Measurements from ENCODE around the gene MAML3. TPM values are rescaled to one million over a fixed set of nuclear protein-coding genes. Genes with fewer than 3 reads are reported as not detected.

Gene MAML3
- total RNA-seq, 1 donor from 2014 or later: 18.7 TPM

DNA sequence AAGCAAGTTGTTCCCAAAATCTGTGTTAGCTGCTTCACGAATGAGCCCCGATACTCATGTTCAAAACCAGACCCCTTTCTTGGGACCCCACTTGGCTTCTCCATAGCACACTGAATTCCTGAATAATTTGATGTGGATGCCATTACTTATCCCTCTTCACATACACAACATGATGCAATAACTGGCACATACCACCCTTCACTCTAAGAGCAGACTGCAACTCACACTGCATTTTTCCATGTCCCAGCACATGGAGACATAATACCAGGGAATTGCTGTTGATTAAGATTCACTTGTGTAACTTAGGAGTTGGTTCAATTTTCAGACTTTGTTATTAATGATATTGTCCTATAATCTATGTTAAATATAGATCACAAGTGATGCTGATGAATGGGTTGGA lies 213.4 kb downstream of the MAML3 start:
- DNase-seq (ENCODE audit: extremely low read depth, low read depth, low spot score): no peak

DNA sequence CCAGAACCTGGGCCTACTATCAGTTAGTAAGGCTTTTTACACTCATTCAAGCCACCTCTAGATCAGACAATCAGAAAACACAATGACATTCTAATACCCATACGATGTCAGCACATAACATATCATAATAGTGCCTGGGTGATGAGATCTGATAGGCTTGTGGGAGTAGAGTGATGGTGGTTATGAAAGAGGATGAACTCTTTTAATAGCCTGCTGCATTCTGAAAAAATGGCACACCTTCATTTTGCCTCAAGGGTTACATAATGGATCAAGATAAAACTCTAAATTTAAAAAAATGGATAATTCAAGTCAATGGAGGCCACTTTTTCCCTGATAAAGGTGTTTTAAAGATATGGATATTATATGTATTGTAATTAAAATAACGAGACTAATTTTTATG lies 215.6 kb downstream of the MAML3 start:
- DNase-seq (ENCODE audit: extremely low read depth, low read depth, low spot score): no peak

DNA sequence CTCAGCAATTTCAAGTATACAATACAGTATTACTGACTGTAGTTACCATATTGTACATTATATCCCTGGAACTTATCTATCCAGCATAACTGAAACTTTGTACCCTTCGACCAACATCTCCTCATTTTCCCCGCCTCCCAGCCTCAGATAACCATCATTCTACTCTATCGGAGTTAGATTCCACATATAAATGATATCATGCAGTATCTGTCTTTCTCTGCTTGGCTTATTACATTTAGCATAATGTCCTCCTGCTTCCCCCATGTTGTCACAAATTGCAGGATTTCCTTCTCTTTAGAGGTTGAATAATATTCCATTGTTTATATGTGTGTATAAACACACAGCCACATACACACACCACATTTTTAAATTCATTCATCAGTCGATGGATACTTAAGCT lies 218.1 kb downstream of the MAML3 start:
- DNase-seq (ENCODE audit: extremely low read depth, low read depth, low spot score): no peak

DNA sequence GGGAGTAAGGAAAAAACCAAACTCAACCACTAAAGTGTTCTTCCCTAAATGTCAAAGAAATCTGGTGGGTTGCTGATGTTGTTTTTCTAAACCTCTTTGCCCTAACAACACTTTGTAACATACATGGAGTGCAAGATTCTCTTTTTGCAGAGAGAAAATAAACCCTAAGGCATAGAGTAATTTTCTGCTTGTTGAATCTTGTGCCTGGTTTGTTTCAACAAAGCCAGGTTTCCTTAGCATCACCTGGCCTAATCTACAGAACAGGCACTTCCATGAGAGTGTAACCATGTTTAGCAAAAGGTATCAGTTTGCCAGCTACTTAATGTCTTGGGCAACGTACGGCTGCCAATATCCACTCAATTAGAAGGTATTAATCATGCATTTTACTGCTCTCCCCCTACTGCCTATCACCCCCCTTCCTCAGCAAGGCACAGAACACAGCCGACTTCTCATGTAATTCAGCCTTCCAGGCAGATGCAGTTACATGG lies 219.2 kb downstream of the MAML3 start:
- no peak for DNase-seq (ENCODE audit: extremely low read depth, low read depth, low spot score)

DNA sequence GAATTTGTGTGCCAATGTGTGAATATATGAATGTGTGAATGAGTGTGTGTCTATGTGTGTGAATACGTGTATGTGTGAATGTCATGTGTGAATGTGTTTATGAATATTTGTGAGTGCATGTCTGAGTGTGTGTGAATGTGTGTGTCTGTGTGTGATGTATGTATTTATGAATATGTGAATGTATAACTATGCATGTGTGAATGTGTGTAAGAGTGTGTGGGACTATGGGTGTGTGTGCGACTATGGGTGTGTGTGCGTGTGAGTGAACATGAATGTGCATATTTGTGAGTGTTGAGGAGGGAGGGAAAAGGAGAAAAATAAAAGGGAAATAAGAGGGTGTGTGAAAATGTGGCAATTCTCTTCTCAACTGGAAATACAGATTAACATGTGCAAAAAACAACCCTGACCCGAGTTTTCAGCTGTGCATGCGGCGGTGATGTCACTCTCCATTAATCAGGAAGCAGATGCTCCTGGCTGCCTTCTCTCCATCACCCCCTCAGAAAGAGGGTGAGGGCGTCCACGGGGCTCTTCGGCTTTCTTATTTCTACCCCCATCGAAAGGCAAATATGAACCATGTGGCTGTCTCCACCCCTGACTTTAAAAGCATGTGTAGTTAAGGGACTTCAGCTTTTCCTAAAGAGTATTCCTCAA lies 219.8 kb downstream of the MAML3 start:
- DNase-seq (ENCODE audit: extremely low read depth, low read depth, low spot score): no peak

DNA sequence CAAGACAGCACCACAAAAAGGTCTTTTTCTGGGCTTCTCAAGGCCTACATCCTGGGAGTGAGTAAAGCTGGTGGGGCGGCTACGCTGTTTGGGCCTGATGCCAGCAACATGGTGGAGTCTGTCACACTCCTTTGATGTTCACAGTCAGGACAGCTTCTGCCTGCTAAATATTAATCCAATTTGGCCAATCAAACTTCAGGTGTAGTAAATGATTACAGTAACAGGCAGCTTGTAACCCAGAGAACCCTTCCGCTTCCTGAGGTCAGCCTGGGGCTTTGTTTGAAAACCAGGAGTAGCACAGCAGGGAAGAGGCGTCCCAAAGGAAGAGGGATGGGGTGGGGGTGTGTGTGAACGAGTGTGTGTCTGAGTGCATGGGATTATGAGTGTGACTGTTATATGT lies 220.4 kb downstream of the MAML3 start:
- DNase-seq (ENCODE audit: extremely low read depth, low read depth, low spot score): no peak

DNA sequence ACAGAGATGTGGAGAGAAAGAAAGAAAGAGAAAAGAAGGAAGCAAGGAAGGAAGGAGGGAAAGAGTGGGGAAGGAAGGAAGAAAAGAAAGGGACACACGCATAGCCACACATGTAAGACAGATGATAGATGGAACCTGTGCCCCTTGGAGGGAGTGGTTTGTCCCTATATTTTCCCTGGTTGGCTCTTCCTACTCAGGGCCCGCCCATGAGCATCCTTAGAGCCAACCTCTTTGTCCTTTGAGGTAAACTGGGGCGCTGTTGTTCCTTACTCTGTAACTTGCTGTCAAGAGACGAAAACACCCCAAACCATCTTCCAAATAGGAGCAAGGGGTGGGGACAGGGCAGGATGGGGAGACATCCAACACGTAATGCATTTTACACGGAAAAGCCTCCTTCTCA lies 220.9 kb downstream of the MAML3 start:
- DNase-seq (ENCODE audit: extremely low read depth, low read depth, low spot score): no peak

DNA sequence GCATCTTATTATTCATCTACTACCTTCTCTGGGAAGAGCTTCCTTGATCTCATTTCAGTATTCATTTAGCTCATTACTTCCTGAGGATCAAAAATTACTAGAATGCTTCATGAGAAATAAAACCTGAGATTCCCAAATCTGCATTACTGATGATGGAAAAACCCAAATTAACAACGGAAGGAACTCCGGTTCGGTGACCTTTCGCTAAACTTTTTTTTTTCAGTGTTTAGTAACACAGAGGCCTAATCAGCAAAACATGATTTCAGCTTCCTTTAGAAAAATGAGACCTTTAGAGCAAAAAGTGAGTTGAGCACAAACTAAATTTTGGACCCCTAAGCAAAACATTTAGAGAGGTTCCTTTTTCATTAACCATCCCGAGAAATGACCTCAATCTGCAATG lies 229.2 kb downstream of the MAML3 start:
- DNase-seq (ENCODE audit: extremely low read depth, low read depth, low spot score): no peak

DNA sequence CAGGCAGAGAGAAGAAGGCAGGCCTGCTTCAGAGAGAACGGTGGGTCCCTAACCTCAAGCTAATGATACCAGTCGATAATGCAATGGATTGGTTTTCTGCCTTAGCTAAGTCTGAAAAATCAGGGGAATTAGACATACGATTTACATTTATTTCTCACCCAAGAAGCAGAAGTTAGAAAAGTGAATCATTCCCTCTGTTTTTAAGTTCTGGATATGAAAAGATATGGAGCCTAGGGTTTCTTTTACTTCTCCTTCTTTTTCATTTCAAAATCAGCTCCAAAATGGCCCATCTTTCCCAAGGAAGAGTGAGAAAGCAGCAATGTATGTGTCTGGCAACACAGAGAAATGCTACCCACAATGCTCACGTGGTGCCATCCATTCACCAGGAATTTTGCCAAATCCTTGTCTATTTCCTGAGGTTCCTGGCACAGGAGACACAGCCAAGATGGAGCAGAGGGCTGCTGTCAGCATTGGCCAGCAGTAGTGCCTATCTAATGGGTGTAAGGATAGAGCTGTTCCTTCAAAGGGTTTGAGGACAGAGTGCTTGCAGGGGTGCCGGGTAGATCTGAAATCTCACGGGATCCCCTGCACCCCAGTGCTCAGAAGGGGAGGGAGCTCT lies 231.5 kb downstream of the MAML3 start:
- DNase-seq (ENCODE audit: extremely low read depth, low read depth, low spot score): no peak

DNA sequence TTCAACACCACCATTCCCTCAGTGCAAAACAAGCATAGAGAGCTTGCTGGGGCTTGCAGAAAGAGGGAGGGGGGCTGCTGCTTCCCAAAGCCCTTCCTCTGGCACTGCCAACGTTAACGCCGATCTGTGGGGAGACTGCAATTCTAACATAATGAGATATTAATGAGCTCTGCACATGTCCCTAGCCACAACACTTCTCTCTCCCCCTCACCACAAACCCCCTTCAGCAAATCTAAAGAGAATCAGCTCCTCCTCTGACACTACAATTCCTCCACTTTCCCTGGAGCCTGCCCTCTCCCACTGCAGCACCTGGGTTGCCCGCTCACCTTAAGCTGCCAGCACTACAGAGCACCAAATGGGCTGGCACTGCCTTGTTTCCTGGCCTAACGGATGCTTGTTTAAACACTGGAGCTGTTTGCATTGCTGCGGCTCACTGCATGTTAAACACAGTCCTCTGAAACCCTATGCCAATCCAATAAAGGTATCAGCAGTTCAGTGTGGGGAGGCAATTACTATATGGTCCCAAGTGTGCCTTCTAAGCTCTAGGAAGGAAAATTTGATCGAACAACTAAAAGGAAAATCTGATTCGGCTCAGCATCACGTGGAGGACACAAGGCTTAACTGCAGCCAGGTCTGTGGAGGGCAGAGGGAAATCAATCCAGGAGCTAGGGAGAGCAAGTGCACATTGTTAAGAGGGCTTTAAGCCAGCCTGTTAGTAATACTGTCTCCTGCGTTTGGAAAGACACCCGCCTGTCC lies 232.4 kb downstream of the MAML3 start:
- DNase-seq (ENCODE audit: extremely low read depth, low read depth, low spot score): no peak

DNA sequence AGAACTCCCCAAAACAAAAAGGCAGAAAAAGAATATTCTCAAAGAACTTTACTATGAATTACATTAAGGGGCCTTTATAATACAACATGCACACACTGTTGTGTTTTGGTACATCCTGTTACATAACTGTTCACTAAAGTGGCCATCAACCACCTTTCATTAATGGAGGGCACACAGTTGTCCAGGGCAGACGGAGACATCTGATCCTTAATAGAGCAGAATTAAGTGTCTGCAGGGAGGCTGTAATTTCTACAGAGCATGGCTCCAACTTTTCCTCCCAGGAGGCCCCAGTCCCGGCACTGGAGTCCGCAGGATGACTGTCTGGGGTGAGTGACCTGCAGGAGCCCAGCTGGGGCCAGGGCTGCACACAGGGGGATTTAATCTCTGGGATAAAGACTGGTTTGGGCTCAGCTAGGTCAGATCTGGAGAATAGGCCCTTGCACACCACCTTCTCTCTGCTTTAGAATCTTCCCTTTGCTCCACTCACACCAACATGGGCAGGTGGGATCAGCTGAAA lies 233.4 kb downstream of the MAML3 start:
- no peak for DNase-seq (ENCODE audit: extremely low read depth, low read depth, low spot score)

DNA sequence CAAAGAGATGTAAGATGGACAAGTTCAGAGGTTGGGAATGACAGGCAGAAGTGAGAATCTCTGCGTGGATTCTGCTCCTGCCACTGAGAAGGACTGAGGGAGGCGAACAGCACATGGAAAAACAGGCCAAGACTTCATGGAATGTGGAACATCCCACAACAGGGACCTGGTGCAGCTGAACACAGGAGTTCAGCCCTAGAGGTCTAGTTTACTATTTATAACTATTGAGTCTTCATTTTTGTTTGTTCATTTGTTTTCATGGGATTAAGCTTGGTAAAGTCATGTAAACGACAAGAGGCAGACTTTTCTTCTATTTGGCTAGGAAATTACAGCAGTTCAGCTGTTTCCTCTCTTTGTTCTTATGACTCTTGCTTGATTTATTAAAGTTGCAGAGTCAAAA lies 234.5 kb downstream of the MAML3 start:
- DNase-seq (ENCODE audit: extremely low read depth, low read depth, low spot score): peak; percentile 83

DNA sequence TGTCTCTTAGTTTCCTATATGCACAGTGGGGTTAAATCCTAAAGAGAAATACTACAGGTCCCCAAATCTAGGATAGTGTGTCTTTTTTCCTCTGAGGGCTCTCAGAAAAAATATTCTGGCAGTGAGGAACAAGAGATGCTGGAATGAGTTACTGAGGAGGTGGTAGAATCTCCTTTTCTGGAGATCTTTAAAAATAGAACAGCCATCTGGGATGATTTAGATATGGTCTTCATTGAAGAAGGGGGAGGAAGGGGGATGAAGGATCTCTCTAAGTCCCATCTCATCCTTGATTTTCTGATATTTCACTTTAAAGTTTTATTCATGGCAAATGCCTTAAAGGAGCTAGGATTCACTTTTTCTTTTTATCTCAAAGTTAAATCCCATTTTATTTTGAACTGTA lies 235.0 kb downstream of the MAML3 start:
- DNase-seq (ENCODE audit: extremely low read depth, low read depth, low spot score): no peak

DNA sequence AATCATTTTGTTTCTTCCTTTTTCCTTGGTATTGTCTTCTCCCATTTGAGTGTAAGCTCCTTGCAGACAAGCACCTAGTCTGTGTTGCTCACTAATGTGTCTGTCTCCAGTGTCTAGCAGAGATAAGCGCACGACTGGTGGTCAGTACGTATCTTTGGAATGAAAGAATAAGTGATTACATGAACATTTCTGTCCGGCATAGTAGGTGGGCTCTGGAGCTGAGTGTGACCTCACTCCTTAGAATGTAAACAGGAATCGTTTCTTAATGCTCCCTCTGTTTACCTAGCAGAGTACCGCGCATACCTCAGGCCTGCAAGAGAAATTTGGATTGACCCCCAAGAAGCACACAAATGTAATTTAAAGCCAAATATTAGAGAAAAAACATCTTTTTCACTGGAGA lies 235.4 kb downstream of the MAML3 start:
- no peak for DNase-seq (ENCODE audit: extremely low read depth, low read depth, low spot score)

DNA sequence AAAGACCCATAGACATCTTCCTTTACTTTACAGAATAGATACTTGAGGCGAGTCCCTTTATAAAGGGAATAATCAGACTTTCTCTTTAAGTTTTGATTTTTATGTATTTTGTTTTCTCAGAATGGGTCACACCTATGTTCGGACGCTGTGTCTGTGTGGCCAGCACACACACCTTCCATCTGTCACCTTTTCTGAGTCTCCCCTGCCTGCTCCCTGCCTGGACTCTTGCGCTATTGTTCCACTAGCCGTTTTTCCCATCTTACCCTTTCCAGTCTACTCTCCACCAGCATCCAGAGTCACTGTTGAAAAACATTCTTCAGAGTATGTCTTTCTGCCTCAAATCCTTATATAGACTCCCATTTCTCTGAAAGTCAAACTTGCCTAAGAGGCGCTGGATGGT lies 236.1 kb downstream of the MAML3 start:
- DNase-seq (ENCODE audit: extremely low read depth, low read depth, low spot score): no peak

DNA sequence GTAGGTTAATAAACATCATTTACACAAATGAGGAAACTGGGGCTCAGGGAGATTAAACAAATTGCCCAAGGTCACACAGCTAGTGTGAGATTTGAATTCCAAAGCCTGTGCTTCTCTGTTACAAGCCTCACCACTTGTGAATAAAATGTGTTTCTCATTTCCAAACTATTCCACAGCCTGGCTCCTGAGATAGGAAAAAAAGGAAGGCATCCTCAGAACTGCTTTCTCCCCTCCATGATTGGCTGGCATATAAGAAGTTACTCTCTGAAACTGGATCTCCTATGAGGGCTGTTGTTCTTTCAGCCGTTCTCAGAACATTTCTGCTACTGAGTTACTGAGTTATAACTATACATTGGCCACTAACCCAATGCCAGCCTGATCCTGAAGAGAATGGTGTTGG lies 237.9 kb downstream of the MAML3 start:
- no peak for DNase-seq (ENCODE audit: extremely low read depth, low read depth, low spot score)

DNA sequence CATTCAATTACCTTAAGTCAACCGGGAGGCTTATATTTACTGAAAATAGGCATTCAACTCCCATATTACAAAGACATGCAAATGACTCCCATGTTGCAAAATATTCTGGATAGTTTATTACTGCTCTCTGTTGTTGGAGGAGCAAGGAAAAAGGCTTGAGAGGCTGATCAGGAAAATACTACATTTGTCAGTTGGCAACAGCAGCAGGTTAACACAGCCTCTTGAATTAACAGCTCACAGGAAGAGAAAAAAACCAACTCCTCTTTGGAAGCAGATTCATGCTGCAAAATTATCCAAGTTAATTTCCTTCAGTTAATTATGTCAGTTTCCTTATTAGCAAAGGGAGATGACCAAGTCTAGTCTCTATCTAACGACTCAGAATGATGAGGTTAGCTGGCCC lies 238.9 kb downstream of the MAML3 start:
- DNase-seq (ENCODE audit: extremely low read depth, low read depth, low spot score): no peak

DNA sequence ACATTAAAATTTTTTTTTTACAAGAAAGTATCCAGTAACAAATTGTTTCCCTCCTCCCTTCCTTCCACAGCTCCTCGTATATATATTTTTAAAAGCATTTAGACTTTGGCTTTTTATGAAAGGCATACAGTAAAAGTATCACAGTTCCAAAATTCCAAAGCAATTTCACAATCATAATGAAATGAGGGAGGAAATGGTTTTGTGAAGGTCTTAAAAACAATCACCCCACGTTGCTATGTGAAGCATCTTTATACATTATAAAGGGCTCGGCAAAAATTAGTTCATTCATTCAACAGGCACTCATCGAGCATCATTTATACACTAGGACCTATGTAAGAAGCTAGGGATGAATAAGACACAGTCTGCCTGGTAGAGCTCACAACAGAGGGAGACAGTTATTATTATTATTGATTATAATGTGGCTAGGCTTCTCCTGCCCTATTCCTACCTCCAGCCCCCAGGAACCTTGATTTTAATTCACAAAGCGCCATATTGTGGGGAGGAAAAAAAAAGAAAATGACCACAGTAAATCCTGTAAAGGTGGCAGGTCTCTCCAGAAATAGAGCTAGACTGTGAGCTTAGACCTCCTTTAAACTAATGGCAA lies 239.9 kb downstream of the MAML3 start:
- no peak for DNase-seq (ENCODE audit: extremely low read depth, low read depth, low spot score)

DNA sequence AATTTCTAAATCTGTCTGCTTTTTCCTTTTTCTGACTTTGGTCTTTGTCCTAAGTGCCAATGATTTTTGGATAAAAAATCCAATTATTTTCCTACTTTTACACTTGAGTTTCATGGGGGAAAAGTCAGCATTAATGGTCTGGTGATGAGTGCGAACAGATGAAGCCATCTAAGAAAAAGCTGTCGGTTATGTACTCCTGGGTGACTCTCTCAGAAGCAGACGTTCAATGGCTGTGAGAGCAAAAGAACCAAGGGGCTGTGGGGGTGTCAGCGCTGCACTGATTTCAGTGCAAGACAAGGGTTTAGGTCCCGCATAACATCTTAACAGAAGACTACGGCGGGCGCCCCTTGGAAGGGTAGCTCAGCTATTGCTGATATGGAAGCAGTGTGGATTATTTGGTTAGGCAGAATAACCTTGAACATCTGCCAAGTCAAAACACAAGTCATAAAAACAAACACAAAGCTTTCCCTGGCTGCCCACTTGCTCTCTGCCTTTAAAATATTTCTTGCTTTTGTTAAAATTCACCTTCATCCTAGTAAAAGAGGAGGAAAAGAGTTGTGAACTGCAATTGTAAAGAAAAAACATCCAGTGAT lies 240.5 kb downstream of the MAML3 start:
- DNase-seq (ENCODE audit: extremely low read depth, low read depth, low spot score): no peak

DNA sequence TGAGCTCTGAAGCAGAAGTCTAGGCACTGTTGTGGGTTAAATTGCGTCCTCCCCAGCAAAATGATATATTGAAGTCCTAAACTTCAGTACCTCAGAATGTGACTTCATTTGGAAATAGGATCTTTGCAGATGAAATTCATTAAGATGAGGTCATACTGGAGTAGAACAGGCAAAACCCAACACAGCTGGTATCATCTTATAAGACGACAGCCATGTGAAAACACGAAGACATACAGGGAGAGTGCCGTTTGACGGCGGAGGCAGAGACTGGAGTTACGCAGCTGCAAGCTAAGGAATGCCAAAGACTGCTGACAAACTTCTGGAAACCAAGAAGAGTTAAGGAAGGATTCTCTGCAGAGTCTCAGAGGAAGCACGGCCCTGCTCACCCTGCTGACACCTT lies 241.5 kb downstream of the MAML3 start:
- no peak for DNase-seq (ENCODE audit: extremely low read depth, low read depth, low spot score)

DNA sequence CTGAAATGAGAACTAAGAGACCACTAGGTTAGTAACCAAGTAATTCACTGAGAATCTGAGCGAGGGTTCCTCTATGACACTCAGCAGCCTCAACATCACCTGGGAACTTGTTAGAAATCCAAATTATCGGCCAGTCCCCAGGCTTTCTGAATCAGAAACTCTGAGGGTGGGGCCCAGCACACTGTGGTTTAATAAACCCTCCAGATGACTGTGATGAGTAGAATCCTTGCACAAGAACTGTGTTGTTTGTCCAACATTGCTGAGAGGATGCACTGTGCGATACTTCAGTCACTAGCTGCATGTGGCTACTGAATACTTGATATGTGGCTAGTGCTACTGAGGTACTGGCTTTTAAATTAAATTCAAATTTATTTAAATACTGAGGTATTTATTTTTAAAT lies 243.9 kb downstream of the MAML3 start:
- no peak for DNase-seq (ENCODE audit: extremely low read depth, low read depth, low spot score)
